Urinary bladder (tissue), 4 donors: ENCODE measurements around the gene RBAK. TPM values are rescaled to one million over a fixed set of nuclear protein-coding genes. Genes with fewer than 3 reads are reported as not detected.
"Not testable (repeated sequence)": the region's sequence is repeated elsewhere in the genome, so short reads cannot be mapped to it uniquely, and the experiment has no call there.

ENCODE experiments used
- DNase-seq: peaks from one replicate; pipeline ENCODE4 v3.0.0-alpha.2; 2015; ENCODE audit errors: extremely low spot score
- H3K27ac ChIP-seq: one replicate; pipeline ENCODE4 v1.5.1; 2013; ENCODE audit warnings: low read depth, mild to moderate bottlenecking, moderate library complexity
- H3K36me3 ChIP-seq: one replicate; pipeline ENCODE4 v1.6.1; 2013; ENCODE audit warnings: mild to moderate bottlenecking, moderate library complexity; ENCODE audit not compliant: insufficient read depth
- H3K4me1 ChIP-seq: one replicate; pipeline ENCODE4 v1.6.1; 2013; ENCODE audit warnings: mild to moderate bottlenecking, moderate library complexity; ENCODE audit not compliant: insufficient read depth
- H3K4me3 ChIP-seq: one replicate; pipeline ENCODE4 v1.5.1; 2013; ENCODE audit warnings: low read depth, low read length
- WGBS: extraction: QIAGEN DNeasy Blood & Tissue Kit; methylation state at CpG from one replicate; pipeline ENCODE4 v1.1.7; 2013; 5-methylcytosine and 5-hydroxymethylcytosine counted together
- polyA plus RNA-seq: library from polyadenylated mRNA; stranded (reverse); fragments of 200-250 nt; gene quantifications from one replicate; pipeline ENCODE4 v1.2.3, GENCODE V29; 2013
- total RNA-seq: library from RNA; depleted of rRNA; stranded (reverse); fragments of >200 nt; gene quantifications from one replicate; pipeline ENCODE4 v1.2.3, GENCODE V29; 2014
- donor health status: healthy with polysubstance abuse.
- donor health status: healthy.

The RBAK gene
- total RNA-seq: 24.5 TPM
- polyA plus RNA-seq: 5.4 TPM

GRCh38 chr7:5045558-5046396 is at the start of gene RBAK:
RBAK (plus strand) TSS chr7:5045860; CDS start chr7:5048077, 2,217 bp downstream.
- Histone ChIP-seq H3K36me3 (no peaks in the 10 kb centered on the region), H3K4me3 (peak within 1 kb of the TSS; percentile 76), H3K4me1 (no peaks in the 10 kb centered on the region), H3K27ac (peak within 1 kb of the TSS; percentile 13)
- peak; percentile 77 for DNase-seq
- WGBS: under 1% methylated on average over 69 of the region's 69 CpGs

- no peak for DNase-seq
- Histone ChIP-seq H3K27ac (no peak overlapping the region), H3K4me1 (no peaks in the 10 kb centered on the region), H3K36me3 (peaks cover 1% of the 10 kb centered on the region), H3K4me3 (no peak overlapping the region)
- 89% methylated on average over 7 of the region's 7 CpGs for WGBS
Observed at GRCh38 chr7:4996696-4997222, 48.9 kb upstream of the RBAK start.

DNA sequence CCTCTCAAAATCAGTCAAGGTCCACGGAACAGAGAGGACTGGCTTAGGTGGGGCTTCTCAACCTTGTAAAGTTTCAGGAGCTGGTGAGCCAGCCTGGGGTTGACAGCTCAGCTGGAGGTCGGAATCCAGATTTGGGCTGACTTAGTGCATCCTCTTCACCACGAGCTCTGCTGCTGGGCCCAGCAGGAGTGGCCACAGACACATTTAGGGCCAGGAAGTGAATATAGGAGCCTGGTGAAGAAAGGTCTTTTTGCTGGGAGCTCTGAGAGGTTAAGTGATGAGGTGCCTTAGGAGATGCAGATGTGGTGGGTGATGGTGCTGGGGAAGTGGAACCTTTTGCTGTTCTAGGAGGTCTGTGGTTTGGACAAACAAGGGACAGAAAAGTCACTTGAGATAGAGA is 47.4 kb upstream of the RBAK start:
- 78% methylated on average over 3 of the region's 3 CpGs for WGBS
- peaks cover 1% of the 10 kb centered on the region for H3K36me3 ChIP-seq
- no peak for DNase-seq
- H3K4me1 ChIP-seq: no peaks in the 10 kb centered on the region
- H3K27ac ChIP-seq: no peak overlapping the region
- H3K4me3 ChIP-seq: no peak overlapping the region

GRCh38 chr7:4998910-4999309 is 46.8 kb upstream of the RBAK start:
- Histone ChIP-seq H3K4me1 (no peaks in the 10 kb centered on the region), H3K27ac (no peak overlapping the region), H3K4me3 (no peak overlapping the region), H3K36me3 (peaks cover 1% of the 10 kb centered on the region)
- DNase-seq: no peak
- WGBS: 92% methylated on average over 7 of the region's 7 CpGs

DNA sequence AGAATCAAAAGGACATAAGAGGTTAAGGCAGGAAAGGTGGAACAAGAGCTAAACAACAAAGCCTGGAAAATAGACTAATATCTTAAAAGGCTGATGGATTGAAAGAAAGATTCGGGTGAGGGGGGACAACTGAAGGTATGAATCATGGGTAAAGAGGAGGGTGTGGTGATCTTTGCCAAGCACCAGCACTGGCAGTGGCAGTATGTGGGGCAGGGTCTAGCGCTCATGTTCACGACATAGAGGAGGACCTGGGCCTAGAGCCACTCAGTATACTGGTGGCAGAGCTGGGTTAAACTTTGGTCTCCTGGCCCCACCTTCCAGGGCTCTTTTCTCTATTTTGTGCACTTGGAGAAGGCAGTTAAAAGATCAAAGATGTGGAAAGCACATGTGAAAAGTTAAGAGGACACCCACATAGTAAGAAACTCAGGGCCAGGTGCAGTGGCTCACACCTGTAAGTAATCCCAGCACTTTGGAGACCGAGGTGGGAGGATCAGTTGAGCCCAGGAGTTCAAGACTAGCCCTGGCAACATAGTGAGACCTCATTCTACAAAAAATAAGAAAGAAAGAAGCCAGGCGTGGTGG is 46.2 kb upstream of the RBAK start:
- 95% methylated on average over 5 of the region's 5 CpGs for WGBS
- DNase-seq: no peak
- Histone ChIP-seq H3K27ac (no peak overlapping the region), H3K4me3 (no peak overlapping the region), H3K4me1 (no peaks in the 10 kb centered on the region), H3K36me3 (peaks cover 1% of the 10 kb centered on the region)

GRCh38 chr7:5001003-5001402 is 44.7 kb upstream of the RBAK start:
- H3K27ac ChIP-seq: no peak overlapping the region
- H3K4me3 ChIP-seq: no peak overlapping the region
- H3K36me3 ChIP-seq: peaks cover 1% of the 10 kb centered on the region
- WGBS: 90% methylated on average over 4 of the region's 4 CpGs
- no peaks in the 10 kb centered on the region for H3K4me1 ChIP-seq
- no peak for DNase-seq

DNA sequence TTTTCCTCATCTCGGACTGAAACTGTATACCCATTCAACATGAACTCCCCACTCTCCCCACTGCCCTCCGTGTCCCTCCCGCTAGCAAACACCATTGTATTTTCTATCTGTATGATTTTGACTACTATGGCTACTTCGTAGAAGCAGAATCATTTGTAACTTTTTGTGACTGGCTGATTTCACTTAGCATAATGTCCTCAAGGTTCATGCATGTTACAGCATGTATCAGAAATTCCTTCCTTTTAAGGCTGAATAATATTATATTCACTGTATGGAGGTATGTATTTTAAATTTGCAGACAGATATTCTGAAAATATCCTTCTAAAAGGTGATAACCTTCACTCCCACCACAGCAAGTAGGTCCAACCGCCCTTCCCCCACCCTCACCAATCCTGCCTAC is 43.7 kb upstream of the RBAK start:
- 93% methylated on average over 5 of the region's 5 CpGs for WGBS
- DNase-seq: no peak
- no peak overlapping the region for H3K27ac ChIP-seq
- no peaks in the 10 kb centered on the region for H3K36me3 ChIP-seq
- H3K4me1 ChIP-seq: no peaks in the 10 kb centered on the region
- no peak overlapping the region for H3K4me3 ChIP-seq

DNA sequence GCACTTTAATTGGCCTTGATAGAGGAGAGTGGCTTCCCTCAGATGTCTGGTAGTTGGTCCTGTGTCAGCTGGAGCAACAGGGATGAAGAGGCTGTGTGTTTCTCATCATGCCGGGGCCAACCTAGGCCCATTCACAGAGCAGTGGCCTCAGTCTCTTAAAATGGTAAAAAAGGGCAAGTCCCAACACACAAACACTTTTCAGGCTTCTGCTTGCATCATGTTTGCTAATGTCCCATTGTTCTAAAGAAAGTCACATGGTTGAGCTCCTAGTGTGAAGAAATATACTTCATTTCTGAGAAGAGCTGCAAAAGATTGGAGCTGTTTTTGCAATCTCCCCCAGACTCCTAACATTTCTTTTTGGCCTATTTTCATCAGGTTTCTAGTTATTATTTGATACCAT is 40.6 kb upstream of the RBAK start:
- WGBS: 92% methylated on average over 1 of the region's 1 CpG
- Histone ChIP-seq H3K36me3 (no peaks in the 10 kb centered on the region), H3K4me1 (no peaks in the 10 kb centered on the region), H3K27ac (no peak overlapping the region), H3K4me3 (no peak overlapping the region)
- no peak for DNase-seq

- WGBS: 92% methylated on average over 7 of the region's 7 CpGs
- Histone ChIP-seq H3K4me1 (no peaks in the 10 kb centered on the region), H3K36me3 (no peaks in the 10 kb centered on the region), H3K4me3 (no peak overlapping the region), H3K27ac (no peak overlapping the region)
- DNase-seq: no peak
Observed at GRCh38 chr7:5012985-5013384, 32.7 kb upstream of the RBAK start.

- WGBS: 79% methylated on average over 6 of the region's 6 CpGs
- not testable (repeated sequence) for H3K27ac ChIP-seq, H3K36me3 ChIP-seq, H3K4me1 ChIP-seq, DNase-seq, H3K4me3 ChIP-seq
Observed at GRCh38 chr7:5015936-5016335, 29.7 kb upstream of the RBAK start.

- H3K4me3 ChIP-seq, H3K36me3 ChIP-seq, DNase-seq, H3K4me1 ChIP-seq, H3K27ac ChIP-seq: not testable (repeated sequence)
- WGBS: 90% methylated on average over 12 of the region's 12 CpGs
Observed at GRCh38 chr7:5017626-5018025, 28.0 kb upstream of the RBAK start.

DNA sequence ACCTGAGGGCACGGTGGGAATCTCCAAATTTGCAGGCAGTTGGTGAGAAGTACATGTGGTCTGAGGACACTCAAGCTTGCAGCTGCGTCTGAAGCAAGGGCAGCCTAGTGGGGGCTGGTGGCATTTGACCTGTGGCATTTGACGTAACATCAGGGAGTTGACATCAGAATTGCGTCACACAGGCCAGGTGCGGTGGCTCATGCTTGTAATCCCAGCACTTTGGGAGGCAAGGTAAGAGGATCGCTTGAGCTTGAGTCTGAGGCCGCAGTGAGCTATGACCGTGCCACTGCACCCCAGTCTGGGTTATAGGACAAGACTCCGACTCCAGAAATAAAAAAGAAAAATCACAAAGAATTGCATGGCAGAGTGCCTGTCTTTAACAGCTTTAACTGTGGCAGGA is 25.6 kb upstream of the RBAK start:
- H3K27ac ChIP-seq: no peak overlapping the region
- no peak for DNase-seq
- no peaks in the 10 kb centered on the region for H3K36me3 ChIP-seq
- H3K4me1 ChIP-seq: no peaks in the 10 kb centered on the region
- WGBS: 96% methylated on average over 9 of the region's 9 CpGs
- no peak overlapping the region for H3K4me3 ChIP-seq

DNA sequence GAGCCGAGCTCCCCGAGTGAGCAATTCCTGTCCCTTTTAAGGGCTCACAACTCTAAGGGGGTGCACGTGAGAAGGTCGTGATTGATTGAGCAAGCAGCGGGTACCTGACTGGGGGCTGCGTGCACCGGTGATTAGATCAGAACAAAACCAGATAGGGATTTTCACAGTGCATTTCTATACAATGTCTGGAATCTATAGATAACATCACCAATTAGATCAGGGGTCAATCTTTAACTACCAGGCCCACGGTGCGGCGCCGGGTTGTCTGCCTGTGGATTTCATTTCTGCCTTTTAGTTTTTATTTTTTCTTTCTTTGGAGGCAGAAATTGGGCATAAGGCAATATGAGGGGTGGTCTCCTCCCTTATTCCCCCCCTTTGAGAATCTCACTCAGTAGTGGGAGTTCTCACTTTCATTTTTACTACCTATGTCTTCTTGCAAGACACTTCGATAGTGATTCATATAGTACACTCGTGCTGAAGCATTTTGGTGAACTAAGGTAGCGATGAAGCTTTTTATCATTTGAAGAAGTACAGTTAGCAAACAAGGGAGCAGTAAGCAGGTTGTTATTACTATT is 24.6 kb upstream of the RBAK start:
- H3K27ac ChIP-seq, H3K4me3 ChIP-seq, H3K36me3 ChIP-seq, DNase-seq, H3K4me1 ChIP-seq: not testable (repeated sequence)
- 96% methylated on average over 14 of the region's 14 CpGs for WGBS

DNA sequence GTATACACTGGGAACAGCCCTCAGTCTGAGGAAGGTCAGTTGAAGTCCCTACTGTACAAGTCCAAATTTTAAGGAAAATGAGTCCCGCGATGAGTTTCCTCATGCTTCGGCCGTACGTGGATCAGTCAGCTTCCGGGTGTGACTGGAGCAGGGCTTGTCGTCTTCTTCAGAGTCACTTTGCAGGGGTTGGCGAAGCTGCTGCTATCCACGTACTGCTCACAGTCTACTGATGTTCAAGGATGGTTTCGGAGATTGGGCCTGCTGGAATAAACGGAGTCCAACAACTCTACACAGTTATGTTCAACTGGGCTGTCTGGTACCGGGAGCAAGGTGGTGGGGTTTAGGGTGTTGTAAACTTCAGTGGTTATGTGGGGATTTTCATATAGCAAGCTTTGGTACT is 22.0 kb upstream of the RBAK start:
- H3K4me3 ChIP-seq, H3K36me3 ChIP-seq, H3K27ac ChIP-seq, DNase-seq, H3K4me1 ChIP-seq: not testable (repeated sequence)
- 96% methylated on average over 12 of the region's 12 CpGs for WGBS
